Pancreas (tissue), 10 donors: ENCODE results near the gene PBRM1. TPM values are rescaled to one million over a fixed set of nuclear protein-coding genes. Genes with fewer than 3 reads are reported as not detected.

Experiments used
- ATAC-seq, 4 donors: fragments of 200-7000 bp; cut with Tn5 transposase; one replicate each; pipeline versions ENCODE4 v1.8.0 to v1.9.1; 2020; ENCODE audit warnings: mild to moderate bottlenecking in 4 of 4, moderate library complexity in 4 of 4
- DNase-seq, 6 donors: peaks; one replicate each; pipeline ENCODE4 v3.0.0-alpha.2; 2020
- FAIRE-seq: peaks from 2 replicates; lab custom pipeline; 2012; peaks lifted over from hg19 to GRCh38; lab: Jason Lieb, UNC
- H3K27ac ChIP-seq, 4 donors: fragments of 200-600 bp; sonication (generic); 1 replicate in 3 of 4; 2 replicates in 1 of 4; pipeline versions ENCODE4 v1.5.0 to v1.8.0; 2020
- H3K27me3 ChIP-seq, 4 donors: fragments of 200-600 bp; one replicate each; pipeline ENCODE4 v1.8.0; 2021
- H3K36me3 ChIP-seq, 3 donors: fragments of 200-600 bp; sonication (generic) in 1 of 3; one replicate each; pipeline versions ENCODE4 v1.5.0 to v1.8.0; 2020 to 2021
- H3K4me1 ChIP-seq, 3 donors: fragments of 200-600 bp; one replicate each; pipeline ENCODE4 v1.8.0; 2021
- H3K4me3 ChIP-seq, 4 donors: fragments of 200-600 bp; sonication (generic) in 2 of 4; one replicate each; pipeline versions ENCODE4 v1.5.0 to v1.8.0; 2020 to 2021
- H3K9me3 ChIP-seq, 4 donors: fragments of 200-600 bp; one replicate each; pipeline ENCODE4 v1.8.0; 2021
- CTCF ChIP-seq, 4 donors: fragments of 200-600 bp; sonication (generic) in 3 of 4; IDR thresholded peaks; one replicate each; pipeline versions ENCODE4 v1.5.0 to v1.8.0; 2021; ENCODE audit warnings: antibody characterized with exemption in 4 of 4
- WGBS, 2 donors: extraction: QIAGEN DNeasy Blood & Tissue Kit; methylation state at CpG; one replicate each; pipeline ENCODE4 v1.1.7; 2013; 5-methylcytosine and 5-hydroxymethylcytosine counted together
- intact Hi-C, 3 donors: fragments of 100-400 bp; cut with DNase I; formaldehyde crosslinking; loops; one replicate each; pipeline versions ENCODE4 v1.11.1 to v1.14.2; 2022
- polyA plus RNA-seq, 2 donors: library from polyadenylated mRNA; stranded (reverse); fragments of 200-250 nt; gene quantifications; one replicate each; pipeline ENCODE4 v1.2.3, GENCODE V29; 2013
- total RNA-seq, 6 donors: library from RNA; stranded (reverse); fragmentation: NEBNext Ultra II Directional in 4 of 6; extraction: Animal tissue kit (Norgen Biotek cat#: 25700) in 4 of 6; gene quantifications; one replicate each; pipeline versions ENCODE4 v1.2.1 to v1.2.4, GENCODE V29; 2021 to 2023
- donor health status: healthy with polysubstance abuse.
- donor health status: DM: no; HTN: no; CAD: no; lungs with moderate emphysema.
- donor health status: DM: no; HTN: no; CAD: no.
- donor health status: control.
- donor health status: control.
- donor health status: Bipolar disorder and iron deficiency.
- donor health status: DM: yes; HTN: yes; CAD: no.
- donor health status: DM: no; HTN: no; CAD: no.
- donor health status: DM: no; HTN: no; CAD: no.
- donor health status: DM: yes; HTN: yes; CAD: no.

Gene PBRM1
- total and polyA plus RNA-seq, 8 donors = 7.4 to 34.9 (median 22.5) TPM

- Histone ChIP-seq H3K4me3 (no peak overlapping the region), H3K4me1 (peaks cover 0 to 6% (median 4%) of the 10 kb centered on the region in 3 donors), H3K27me3 (no peaks in the 10 kb centered on the region), H3K9me3 (no peaks in the 10 kb centered on the region), H3K36me3 (peaks cover 0 to 8% (median 6%) of the 10 kb centered on the region in 3 donors), H3K27ac (peak overlapping the region in 2 of 4 donors; percentile 29 to 58)
- no peak for TF ChIP-seq CTCF (IDR thresholded peaks at IDR 0.05)
- intact Hi-C loops = no loop called here
- peak; percentile 88 to 97 (median 95) for ATAC-seq
- WGBS, 2 donors = 48 to 52% methylated on average over 5 of the region's 5 CpGs
- peak; percentile 71 for FAIRE-seq
- peak in 4 of 6 donors; percentile 41 to 63 (median 56) for DNase-seq
Measured at GRCh38 chr3:52606373-52607085, 79.2 kb downstream of the PBRM1 start.

GRCh38 chr3:52600258-52600657 lies 85.5 kb downstream of the PBRM1 start:
- Histone ChIP-seq H3K27me3 (no peaks in the 10 kb centered on the region), H3K36me3 (peaks cover 0 to 4% (median 0%) of the 10 kb centered on the region in 3 donors), H3K27ac (no peak overlapping the region), H3K4me1 (no peaks in the 10 kb centered on the region), H3K9me3 (no peaks in the 10 kb centered on the region), H3K4me3 (no peak overlapping the region)
- FAIRE-seq = peak; percentile 17
- DNase-seq = no peak
- no peak for ATAC-seq
- intact Hi-C loops = no loop called here
- no peak for TF ChIP-seq CTCF (IDR thresholded peaks at IDR 0.05)

- 98% methylated on average over 4 of the region's 4 CpGs for WGBS, 2 donors
- ATAC-seq (no peak), DNase-seq (no peak), FAIRE-seq (no peak)
- Histone ChIP-seq H3K27ac (no peak overlapping the region), H3K4me3 (no peak overlapping the region), H3K36me3 (peaks cover 0 to 4% (median 0%) of the 10 kb centered on the region in 3 donors), H3K27me3 (no peaks in the 10 kb centered on the region), H3K9me3 (no peaks in the 10 kb centered on the region), H3K4me1 (no peaks in the 10 kb centered on the region)
- intact Hi-C loops = no loop called here
- TF ChIP-seq CTCF (IDR thresholded peaks at IDR 0.05) = no peak
Measured at GRCh38 chr3:52596658-52597265, 89.0 kb downstream of the PBRM1 start.

- FAIRE-seq (no peak), ATAC-seq (no peak), DNase-seq (peak in 2 of 6 donors; percentile 18 to 34)
- no peaks in the 10 kb centered on the region for H3K9me3 ChIP-seq
- TF ChIP-seq CTCF (IDR thresholded peaks at IDR 0.05) = no peak
- intact Hi-C loops = no loop called here
- no peaks in the 10 kb centered on the region for H3K27me3 ChIP-seq
- WGBS, 2 donors = 39 to 64% methylated on average over 1 of the region's 1 CpG
- H3K4me3 ChIP-seq = no peak overlapping the region
- peaks cover 0 to 8% (median 5%) of the 10 kb centered on the region in 3 donors for H3K36me3 ChIP-seq
- no peaks in the 10 kb centered on the region for H3K4me1 ChIP-seq
- H3K27ac ChIP-seq = no peak overlapping the region
Measured at GRCh38 chr3:52593103-52593502, 92.6 kb downstream of the PBRM1 start.
